VCaP (cell line): Measurements from ENCODE around the gene PEG3.
A peak's percentile ranks its signal among the peaks of the same experiment; 100 is the strongest.
"Not testable (repeated sequence)": the region's sequence is repeated elsewhere in the genome, so short reads cannot be mapped to it uniquely, and the experiment has no call there.

Experiments
- H3K27ac ChIP-seq: fragments of 450-650 bp; 2 replicates; pipeline ENCODE4 v1.5.1; 2017
- TF ChIP-seq, protein P1 (sequence below): fragments of 450-650 bp; conservative IDR thresholded peaks from 2 replicates; pipeline ENCODE4 v1.5.1; 2017; ENCODE audit warnings: mild to moderate bottlenecking, moderate library complexity

The PEG3 gene

DNA sequence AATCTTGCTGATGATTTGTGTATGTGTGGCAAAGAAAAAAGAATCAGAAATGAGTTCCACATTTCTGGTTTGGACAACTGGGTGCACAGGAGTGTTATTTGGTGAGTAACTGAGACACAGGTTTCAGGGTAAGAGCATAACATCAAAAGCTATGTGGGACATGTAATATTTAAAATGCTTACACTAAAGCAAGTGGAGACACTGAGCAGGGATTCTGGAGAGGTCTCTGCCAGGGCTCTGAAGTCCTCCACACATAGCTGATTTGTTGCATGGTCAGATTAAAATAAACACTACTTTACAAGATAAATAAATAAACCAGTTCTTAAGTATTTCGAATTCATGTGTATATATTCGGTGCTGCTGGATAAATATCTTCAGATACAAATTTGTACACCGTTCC lies 16.3 kb upstream of the PEG3 start:
- TF ChIP-seq, protein P1, sequence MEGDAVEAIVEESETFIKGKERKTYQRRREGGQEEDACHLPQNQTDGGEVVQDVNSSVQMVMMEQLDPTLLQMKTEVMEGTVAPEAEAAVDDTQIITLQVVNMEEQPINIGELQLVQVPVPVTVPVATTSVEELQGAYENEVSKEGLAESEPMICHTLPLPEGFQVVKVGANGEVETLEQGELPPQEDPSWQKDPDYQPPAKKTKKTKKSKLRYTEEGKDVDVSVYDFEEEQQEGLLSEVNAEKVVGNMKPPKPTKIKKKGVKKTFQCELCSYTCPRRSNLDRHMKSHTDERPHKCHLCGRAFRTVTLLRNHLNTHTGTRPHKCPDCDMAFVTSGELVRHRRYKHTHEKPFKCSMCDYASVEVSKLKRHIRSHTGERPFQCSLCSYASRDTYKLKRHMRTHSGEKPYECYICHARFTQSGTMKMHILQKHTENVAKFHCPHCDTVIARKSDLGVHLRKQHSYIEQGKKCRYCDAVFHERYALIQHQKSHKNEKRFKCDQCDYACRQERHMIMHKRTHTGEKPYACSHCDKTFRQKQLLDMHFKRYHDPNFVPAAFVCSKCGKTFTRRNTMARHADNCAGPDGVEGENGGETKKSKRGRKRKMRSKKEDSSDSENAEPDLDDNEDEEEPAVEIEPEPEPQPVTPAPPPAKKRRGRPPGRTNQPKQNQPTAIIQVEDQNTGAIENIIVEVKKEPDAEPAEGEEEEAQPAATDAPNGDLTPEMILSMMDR, result no peak
- H3K27ac ChIP-seq, result no peak overlapping the region

GRCh38 chr19:56852361-56852760 lies 11.8 kb upstream of the PEG3 start:
- H3K27ac ChIP-seq, result not testable (repeated sequence)

GRCh38 chr19:56848166-56848565 lies 7.6 kb upstream of the PEG3 start:
- TF ChIP-seq, protein P1, result no peak
- H3K27ac ChIP-seq, result no peak overlapping the region

GRCh38 chr19:56842412-56842811 lies 1.9 kb upstream of the PEG3 start:
- no peak overlapping the region for H3K27ac ChIP-seq
- TF ChIP-seq, protein P1, result no peak

DNA sequence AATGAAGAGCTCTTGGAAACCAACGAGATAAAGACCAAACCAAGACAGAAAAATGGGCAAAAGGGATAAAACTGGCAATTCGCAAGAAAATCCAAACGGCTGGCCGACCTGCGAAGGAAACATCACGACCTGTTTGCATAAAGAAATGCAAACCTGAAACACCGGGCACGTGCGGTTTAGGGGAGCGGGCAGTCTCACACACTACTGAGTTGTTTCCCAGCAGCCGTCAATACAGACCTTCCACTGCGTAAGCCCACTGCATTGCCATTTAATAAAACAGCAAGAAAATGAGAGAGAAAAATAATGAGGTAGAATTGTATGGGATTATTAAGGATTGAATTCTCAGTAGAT lies 642 bp upstream of the PEG3 start:
- H3K27ac ChIP-seq, result no peak overlapping the region

DNA sequence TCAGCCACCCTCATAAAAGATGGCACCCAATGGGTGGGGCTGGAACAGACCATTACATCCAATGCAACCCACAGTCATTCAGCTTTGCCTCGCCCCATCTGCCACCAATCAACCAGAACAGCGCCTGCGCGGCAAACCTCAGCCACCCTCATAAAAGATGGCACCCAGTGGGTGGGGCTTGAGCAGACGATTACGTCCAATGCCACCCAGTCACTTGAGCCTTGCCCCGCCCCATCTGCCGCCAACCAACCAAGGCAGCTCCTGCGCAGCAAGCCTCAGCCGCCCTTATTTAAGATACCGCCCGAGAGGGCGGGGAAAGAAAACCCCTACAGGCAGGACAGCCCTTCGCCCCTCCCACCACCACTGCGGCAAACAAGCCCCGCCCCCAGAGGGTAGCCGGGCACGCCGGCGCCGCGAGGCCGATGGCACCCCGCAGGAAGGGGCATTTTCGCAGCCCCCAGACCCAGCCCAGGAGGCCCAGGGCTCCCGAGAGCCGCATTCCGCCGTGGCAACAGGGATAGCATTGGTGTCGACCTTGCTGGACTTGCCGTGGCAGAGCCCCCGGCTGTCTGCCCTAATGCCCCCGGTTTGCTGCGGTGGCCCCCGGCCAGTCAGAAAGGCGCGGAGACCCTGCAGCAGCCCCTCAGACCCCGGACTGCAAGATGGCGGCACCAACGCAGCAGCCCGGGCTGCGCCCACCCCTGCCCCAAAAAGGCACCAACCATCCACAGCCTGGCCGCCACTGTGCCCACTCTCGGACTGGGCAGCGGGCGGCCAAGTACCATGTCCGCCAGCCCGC lies 675 bp downstream of the PEG3 start:
- H3K27ac ChIP-seq, result peak overlapping the region; percentile 50
- TF ChIP-seq, protein P1, result no peak

More for the DNA sequence above, 642 bp upstream of the PEG3 start:
- TF ChIP-seq, protein P1, result no peak

GRCh38 chr19:56838909-56839651 lies 1.4 kb downstream of the PEG3 start:
- TF ChIP-seq, protein P1, result no peak

More at GRCh38 chr19:56838909-56839651, 1.4 kb downstream of the PEG3 start:
- H3K27ac ChIP-seq, result peak overlapping the region; percentile 82
